ENCODE results near the gene TTC6.

- TF ChIP-seq CTCF (IDR thresholded peaks at IDR 0.05) (no peak), POLR2AphosphoS5 (IDR thresholded peaks at IDR 0.05) (peak in 1 of 2 donors; percentile 53), POLR2A (IDR thresholded peaks at IDR 0.05) (peak in 2 of 4 donors; percentile 21 to 69)
Measured at GRCh38 chr14:37594971-37595808, at the start of gene TTC6, which contains the start of gene FOXA1.
